ENCODE results near the gene PSMF1. TPM values are rescaled to one million over a fixed set of nuclear protein-coding genes. Genes with fewer than 3 reads are reported as not detected.

PSMF1 gene
- total and polyA plus RNA-seq, 2 of the 13 experiments (the other 11 are each of a cell fraction or from before 2014, with no cell fraction given) = 82.5 to 86.0 TPM

DNA sequence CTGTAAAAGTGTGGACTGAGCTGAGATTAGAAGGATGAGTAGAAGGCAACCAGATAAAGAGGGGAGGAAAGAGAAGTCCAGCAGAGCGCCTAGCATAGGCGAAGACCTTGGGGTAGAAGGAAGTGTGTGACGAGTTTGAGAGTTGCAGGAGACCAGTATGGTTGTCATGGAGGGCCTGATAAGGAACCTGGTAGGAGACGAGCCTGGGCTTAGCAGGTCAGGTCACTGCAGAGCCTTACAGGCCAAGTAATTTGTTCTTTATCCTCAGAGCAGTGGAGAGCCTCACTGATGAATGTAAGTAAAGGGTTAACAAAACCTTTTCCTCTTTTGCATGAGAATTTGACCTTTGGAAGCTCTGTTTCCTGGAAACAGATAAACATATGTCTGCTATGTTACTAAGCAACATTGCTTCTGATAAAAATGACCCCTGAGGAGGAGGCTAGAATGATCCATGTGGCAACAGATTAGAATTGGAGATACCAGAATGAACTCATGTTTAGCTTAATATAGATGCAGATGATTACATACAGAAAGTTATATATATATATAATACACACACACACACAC is 69.3 kb downstream of the PSMF1 start (continued):
- TF ChIP-seq ARID4A (CRISPR knock-in tag; IDR thresholded peaks at IDR 0.05; ENCODE audit: borderline replicate concordance) = peak; percentile 27; the same call in 1 of the 2 replicates
- TF ChIP-seq NR2C2 (CRISPR knock-in tag; IDR thresholded peaks at IDR 0.05; ENCODE audit: borderline replicate concordance) = 0 out of 2 replicates have a peak, but pooled peaks have one; percentile 43
- TF ChIP-seq ZNF770 (CRISPR knock-in tag; IDR thresholded peaks at IDR 0.05) = no peak
- 0 out of 2 replicates have a peak, but pooled peaks have one; percentile 17 for TF ChIP-seq HOXA5 (CRISPR knock-in tag; IDR thresholded peaks at IDR 0.05)
- peak; percentile 94 for TF ChIP-seq SAP130 (CRISPR knock-in tag; IDR thresholded peaks at IDR 0.05; ENCODE audit: low read depth)
- TF ChIP-seq NFIC (IDR thresholded peaks at IDR 0.05; ENCODE audit: low read length) = no peak
- no peak for TF ChIP-seq MEIS2 (CRISPR knock-in tag; IDR thresholded peaks at IDR 0.05)
- no peak for TF ChIP-seq NR3C1 (CRISPR knock-in tag; IDR thresholded peaks at IDR 0.05)
- TF ChIP-seq EP300 (IDR thresholded peaks at IDR 0.05; ENCODE audit: low read depth in 2 of 2, low read length in 2 of 2) = peak; percentile 83 to 84; a peak in 3 of 4 replicates
- peak; percentile 71 for TF ChIP-seq EP300 (CRISPR knock-in tag; IDR thresholded peaks at IDR 0.05; ENCODE audit: borderline replicate concordance)
- TF ChIP-seq KDM6A (CRISPR knock-in tag; IDR thresholded peaks at IDR 0.05; ENCODE audit: low read depth) = peak; percentile 48; the same call in 1 of the 2 replicates
- TF ChIP-seq GPBP1L1 (CRISPR knock-in tag; IDR thresholded peaks at IDR 0.05) = no peak
- TF ChIP-seq TSC22D2 (CRISPR knock-in tag; IDR thresholded peaks at IDR 0.05; ENCODE audit: borderline replicate concordance) = 0 out of 2 replicates have a peak, but pooled peaks have one; percentile 24
- TF ChIP-seq GLMP (CRISPR knock-in tag; IDR thresholded peaks at IDR 0.05; ENCODE audit: borderline replicate concordance) = no peak
- no peak for TF ChIP-seq ZNF563 (CRISPR knock-in tag; IDR thresholded peaks at IDR 0.05)
- no peak for TF ChIP-seq RBAK (CRISPR knock-in tag; IDR thresholded peaks at IDR 0.05)
- TF ChIP-seq ZNF34 (CRISPR knock-in tag; IDR thresholded peaks at IDR 0.05; ENCODE audit: borderline replicate concordance) = no peak
- no peak for TF ChIP-seq JUND (CRISPR knock-in tag; IDR thresholded peaks at IDR 0.05)
- no peak for TF ChIP-seq TRIM24 (CRISPR knock-in tag; IDR thresholded peaks at IDR 0.05)
- no peak for TF ChIP-seq ZNF264 (CRISPR knock-in tag; IDR thresholded peaks at IDR 0.05)
- no peak for TF ChIP-seq GTF2F1 (IDR thresholded peaks at IDR 0.05; ENCODE audit: low read length)
- TF ChIP-seq MEIS1 (CRISPR knock-in tag; IDR thresholded peaks at IDR 0.05; ENCODE audit: borderline replicate concordance) = no peak
- no peak for TF ChIP-seq SNAI1 (CRISPR knock-in tag; IDR thresholded peaks at IDR 0.05; ENCODE audit: borderline replicate concordance)
